H1 (cell line): ENCODE data around the gene NOS2. TPM values are rescaled to one million over a fixed set of nuclear protein-coding genes. Genes with fewer than 3 reads are reported as not detected.
A peak's percentile ranks its signal among the peaks of the same experiment; 100 is the strongest.

Source experiments
- CHD7 ChIP-seq: fragments of 300-600 bp; sonication (generic); IDR thresholded peaks from 2 replicates; pipeline ENCODE4 v1.7.1; 2012; ENCODE audit warnings: low read length, moderate library complexity, mild to moderate bottlenecking, inconsistent platforms; ENCODE audit not compliant: insufficient replicate concordance
- CTCF ChIP-seq, 3 experiments: IDR thresholded peaks; 1 replicate in 2 of 3; 2 replicates in 1 of 3; pipeline versions ENCODE4 v1.5.1 to v1.6.1; 2011; ENCODE audit warnings: low read length in 3 of 3, mild to moderate bottlenecking in 3 of 3, inconsistent platforms in 2 of 3, low read depth in 1 of 3, moderate library complexity in 1 of 3; ENCODE audit not compliant: insufficient read depth in 1 of 3; ENCODE audit errors: control extremely low read depth in 1 of 3
- EZH2 ChIP-seq: fragments of 200-600 bp; sonication (generic); IDR thresholded peaks from 2 replicates; pipeline ENCODE4 v1.7.1; 2012; ENCODE audit warnings: low read depth, mild to moderate bottlenecking, moderate library complexity, low read length, inconsistent platforms; ENCODE audit not compliant: severe bottlenecking
- GTF2F1 ChIP-seq: IDR thresholded peaks from 2 replicates; pipeline ENCODE4 v1.6.1; 2012; ENCODE audit warnings: low read depth, low read length, improper control_type of control experiment, borderline replicate concordance
- KDM4A ChIP-seq: IDR thresholded peaks from one replicate; pipeline ENCODE4 v1.7.1; 2012; ENCODE audit warnings: low read depth, mild to moderate bottlenecking, moderate library complexity, low read length, inconsistent platforms; ENCODE audit not compliant: severe bottlenecking
- MAX ChIP-seq: IDR thresholded peaks from 2 replicates; pipeline ENCODE4 v1.6.1; 2012; ENCODE audit warnings: inconsistent platforms
- polyA plus RNA-seq, 7 experiments: library from polyadenylated mRNA; depleted of rRNA in 3 of 7; stranded (reverse) in 5 of 7; unstranded in 2 of 7; fragments of >200 nt in 5 of 7; fragments of 200-250 nt in 2 of 7; gene quantifications; 1 replicate in 5 of 7; 2 replicates in 1 of 7; 4 replicates in 1 of 7; pipeline versions ENCODE4 v1.2.1 to v1.2.3, GENCODE V29; 2011 to 2013; ENCODE audit warnings: missing spikeins in 2 of 7, mixed read lengths in 2 of 7
- total RNA-seq: library from RNA; stranded (reverse); fragmentation: NEBNext Ultra II Directional; extraction: Animal tissue kit (Norgen Biotek cat#: 25700); gene quantifications from 2 replicates; pipeline ENCODE4 v1.2.1, GENCODE V29; 2021

NOS2 gene
- total and polyA plus RNA-seq, 2 of the 8 experiments (the other 6 are each of a cell fraction or from before 2014, with no cell fraction given), result 1.0 to 1.9 TPM

GRCh38 chr17:27760069-27760885 is 40.1 kb downstream of the NOS2 start (continued):
- peak; percentile 77 to 80 (median 78) for TF ChIP-seq CTCF (IDR thresholded peaks at IDR 0.05; ENCODE audit: control extremely low read depth in 1 of 3, insufficient read depth in 1 of 3, low read depth in 1 of 3, low read length in 3 of 3)
- TF ChIP-seq GTF2F1, result no peak
- no peak for TF ChIP-seq CHD7
- TF ChIP-seq KDM4A, result no peak
- no peak for TF ChIP-seq EZH2
- 0 out of 2 replicates have a peak, but pooled peaks have one; percentile 24 for TF ChIP-seq MAX
